ENCODE results near the gene PARD3B. TPM values are rescaled to one million over a fixed set of nuclear protein-coding genes. Genes with fewer than 3 reads are reported as not detected.

PARD3B gene
- total and polyA plus RNA-seq, 2 of the 13 experiments (the other 11 are each of a cell fraction or from before 2014, with no cell fraction given), result 0.71 to 2.3 TPM

GRCh38 chr2:204862809-204863208 is 317.5 kb downstream of the PARD3B start:
- BruUV-seq (replicated peaks), result no TSS peak
- FAIRE-seq (no peak), ATAC-seq (no peak), DNase-seq (ENCODE audit: low spot score) (no peak)
- H3K27me3 ChIP-seq (ENCODE audit: control insufficient read depth in 1 of 2, insufficient read depth in 2 of 2, low read length in 2 of 2), result no peaks in the 10 kb centered on the region
- H3K4me1 ChIP-seq (ENCODE audit: insufficient read depth, low read length), result no peaks in the 10 kb centered on the region
- H3K9ac ChIP-seq (ENCODE audit: insufficient read depth, low read depth, low read length), result no peak overlapping the region
- no peaks in the 10 kb centered on the region for H4K20me1 ChIP-seq (ENCODE audit: insufficient read depth, low read length)
- no peaks in the 10 kb centered on the region for H3K79me2 ChIP-seq (ENCODE audit: insufficient read depth, low read length)
- H3K36me3 ChIP-seq (replicated peaks in 1 of 2; ENCODE audit: control insufficient read depth in 1 of 2, insufficient read depth in 2 of 2, low read length in 2 of 2), result no peaks in the 10 kb centered on the region
- H3K9me3 ChIP-seq (ENCODE audit: low read length), result peaks cover 36% of the 10 kb centered on the region
- no peak overlapping the region for H3K4me3 ChIP-seq (replicated peaks in 1 of 3; ENCODE audit: insufficient read depth in 1 of 3, low read depth in 2 of 3, low read length in 3 of 3)
- no peak overlapping the region for H2AFZ ChIP-seq (ENCODE audit: low read length)
- CTCF ChIA-PET (ENCODE audit: low intra/inter-chr PET ratio, low total read pairs), result no interaction called here
- intact Hi-C loops (cut with micrococcal nuclease; ENCODE audit: unreplicated experiment), result no loop called here
- POLR2A ChIA-PET, result no interaction called here
- no peak overlapping the region for H3K27ac ChIP-seq (ENCODE audit: extremely low read length, insufficient read depth, low read length)
- in situ Hi-C loops (cut with HindIII; ENCODE audit: extremely low pct_ligation_motif_present, low pct_unique_long_range_greater_than_20kb), result no loop called here
- H3K4me2 ChIP-seq (ENCODE audit: low read depth, low read length), result no peak overlapping the region
- TF ChIP-seq ZNF264 (CRISPR knock-in tag; IDR thresholded peaks at IDR 0.05) (no peak), ZNF766 (CRISPR knock-in tag; IDR thresholded peaks at IDR 0.05; ENCODE audit: borderline replicate concordance) (no peak), PCBP2 (optimal IDR thresholded peaks at IDR 0.05; ENCODE audit: low read depth, low read length, poor library complexity, severe bottlenecking) (no peak), FOXA1 (IDR thresholded peaks at IDR 0.05) (no peak), FOXA1 (CRISPR knock-in tag; IDR thresholded peaks at IDR 0.05) (no peak), SRSF4 (IDR thresholded peaks at IDR 0.05; ENCODE audit: low read depth, low read length, poor library complexity, severe bottlenecking) (no peak), TARDBP (CRISPR knock-in tag; IDR thresholded peaks at IDR 0.05) (no peak), ZBTB20 (CRISPR knock-in tag; IDR thresholded peaks at IDR 0.05; ENCODE audit: borderline replicate concordance, low read depth) (no peak), ZNF761 (CRISPR knock-in tag; conservative IDR thresholded peaks at IDR 0.05) (no peak), KAT2B (IDR thresholded peaks at IDR 0.05; ENCODE audit: borderline replicate concordance, low read depth, low read length) (no peak), NFYB (CRISPR knock-in tag; IDR thresholded peaks at IDR 0.05) (no peak)
- TF ChIP-seq, protein P1, sequence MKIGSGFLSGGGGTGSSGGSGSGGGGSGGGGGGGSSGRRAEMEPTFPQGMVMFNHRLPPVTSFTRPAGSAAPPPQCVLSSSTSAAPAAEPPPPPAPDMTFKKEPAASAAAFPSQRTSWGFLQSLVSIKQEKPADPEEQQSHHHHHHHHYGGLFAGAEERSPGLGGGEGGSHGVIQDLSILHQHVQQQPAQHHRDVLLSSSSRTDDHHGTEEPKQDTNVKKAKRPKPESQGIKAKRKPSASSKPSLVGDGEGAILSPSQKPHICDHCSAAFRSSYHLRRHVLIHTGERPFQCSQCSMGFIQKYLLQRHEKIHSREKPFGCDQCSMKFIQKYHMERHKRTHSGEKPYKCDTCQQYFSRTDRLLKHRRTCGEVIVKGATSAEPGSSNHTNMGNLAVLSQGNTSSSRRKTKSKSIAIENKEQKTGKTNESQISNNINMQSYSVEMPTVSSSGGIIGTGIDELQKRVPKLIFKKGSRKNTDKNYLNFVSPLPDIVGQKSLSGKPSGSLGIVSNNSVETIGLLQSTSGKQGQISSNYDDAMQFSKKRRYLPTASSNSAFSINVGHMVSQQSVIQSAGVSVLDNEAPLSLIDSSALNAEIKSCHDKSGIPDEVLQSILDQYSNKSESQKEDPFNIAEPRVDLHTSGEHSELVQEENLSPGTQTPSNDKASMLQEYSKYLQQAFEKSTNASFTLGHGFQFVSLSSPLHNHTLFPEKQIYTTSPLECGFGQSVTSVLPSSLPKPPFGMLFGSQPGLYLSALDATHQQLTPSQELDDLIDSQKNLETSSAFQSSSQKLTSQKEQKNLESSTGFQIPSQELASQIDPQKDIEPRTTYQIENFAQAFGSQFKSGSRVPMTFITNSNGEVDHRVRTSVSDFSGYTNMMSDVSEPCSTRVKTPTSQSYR (CRISPR knock-in tag; IDR thresholded peaks at IDR 0.05; ENCODE audit: borderline replicate concordance), result no peak
- 69% methylated on average over 7 of the region's 7 CpGs for WGBS (ENCODE audit: low lambda C conversion rate)

All from HepG2 (cell line).